ENCODE measurements around the gene B3GNT2. TPM values are rescaled to one million over a fixed set of nuclear protein-coding genes. Genes with fewer than 3 reads are reported as not detected.

Gene B3GNT2
- total and polyA plus RNA-seq, 2 experiments from 2014 or later, result 8.9 to 15.9 TPM

DNA sequence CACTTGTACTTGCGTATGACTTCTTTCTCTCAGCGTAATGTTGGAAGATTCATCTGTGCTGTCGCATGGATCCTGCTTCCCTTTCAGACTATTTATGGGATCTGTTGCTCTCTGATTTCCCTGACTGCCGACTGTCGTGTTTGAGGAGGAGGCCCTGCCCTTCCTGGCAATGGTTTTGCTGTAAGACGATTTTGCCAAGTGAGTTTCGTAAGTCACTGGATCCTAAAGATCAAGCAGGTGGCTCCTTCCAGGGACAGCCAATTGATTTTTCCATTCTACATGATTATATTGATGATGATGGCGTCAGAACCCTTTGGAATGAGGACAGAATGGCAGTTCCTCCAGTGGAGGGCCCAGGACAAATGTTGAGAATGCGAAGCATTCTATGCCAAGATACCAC, 8.7 kb upstream of the B3GNT2 start:
- Histone ChIP-seq H3K27ac (no peak overlapping the region), H3K36me3 (no peaks in the 10 kb centered on the region), H3K4me3 (no peak overlapping the region), H3K27me3 (no peaks in the 10 kb centered on the region), H3K9me3 (ENCODE audit: low read depth) (no peaks in the 10 kb centered on the region), H3K4me1 (ENCODE audit: low read depth) (no peaks in the 10 kb centered on the region)
- DNase-seq (ENCODE audit: low read depth in 1 of 2, low spot score in 1 of 2), result no peak
- no peak for TF ChIP-seq CTCF (IDR thresholded peaks at IDR 0.05; ENCODE audit: low read depth, low read length)

- no peak overlapping the region for H3K4me3 ChIP-seq
- H3K27ac ChIP-seq, result no peak overlapping the region
- no peaks in the 10 kb centered on the region for H3K36me3 ChIP-seq
- H3K27me3 ChIP-seq, result no peaks in the 10 kb centered on the region
- DNase-seq (ENCODE audit: low read depth in 1 of 2, low spot score in 1 of 2), result no peak
- H3K4me1 ChIP-seq (ENCODE audit: low read depth), result no peaks in the 10 kb centered on the region
- no peak for TF ChIP-seq CTCF (IDR thresholded peaks at IDR 0.05; ENCODE audit: low read depth, low read length)
- H3K9me3 ChIP-seq (ENCODE audit: low read depth), result no peaks in the 10 kb centered on the region
Measured at GRCh38 chr2:62188416-62188815, 7.5 kb upstream of the B3GNT2 start.

DNA sequence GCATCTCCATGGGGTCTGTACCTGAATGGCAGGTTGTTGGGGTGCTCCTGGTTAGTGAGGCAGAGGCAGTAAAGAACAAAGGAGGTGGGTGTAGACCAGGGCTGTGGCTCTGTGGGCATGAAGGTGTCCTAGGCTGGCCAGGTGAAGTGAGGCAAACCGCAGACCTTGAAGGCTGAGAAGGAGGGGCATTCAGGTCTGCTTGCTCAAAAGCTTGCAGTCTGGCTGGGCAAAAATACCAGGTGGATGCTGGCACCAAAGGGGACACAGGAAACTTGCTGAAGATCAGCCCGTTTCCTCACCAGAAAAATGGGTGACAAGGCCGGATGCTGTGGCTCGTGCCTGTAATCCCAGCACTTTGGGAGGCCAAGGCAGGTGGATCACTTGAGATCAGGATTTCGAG, 6.7 kb upstream of the B3GNT2 start:
- TF ChIP-seq CTCF (IDR thresholded peaks at IDR 0.05; ENCODE audit: low read depth, low read length), result no peak
- H3K9me3 ChIP-seq (ENCODE audit: low read depth), result no peaks in the 10 kb centered on the region
- DNase-seq (ENCODE audit: low read depth in 1 of 2, low spot score in 1 of 2), result no peak

DNA sequence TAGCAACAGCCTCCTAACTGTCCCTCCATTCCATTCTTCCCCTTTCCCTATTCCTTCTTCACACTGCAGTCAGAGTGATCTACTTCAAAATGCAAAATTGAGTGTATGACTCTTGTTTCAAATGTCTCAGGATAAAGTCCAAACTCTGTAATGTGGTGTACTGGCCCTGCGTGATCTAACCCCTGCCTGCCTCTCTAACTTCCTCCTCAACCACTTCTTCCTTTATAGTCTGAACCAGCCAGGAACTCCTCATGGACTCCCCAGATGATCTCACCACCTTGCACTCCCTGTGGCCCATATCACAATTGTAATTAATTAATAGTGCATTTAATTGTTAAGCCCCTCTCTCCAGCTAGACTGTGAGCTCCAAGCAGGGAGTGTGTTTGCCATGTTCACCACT, 3.1 kb upstream of the B3GNT2 start:
- Histone ChIP-seq H3K36me3 (no peaks in the 10 kb centered on the region), H3K4me1 (ENCODE audit: low read depth) (no peaks in the 10 kb centered on the region), H3K27me3 (no peaks in the 10 kb centered on the region), H3K27ac (no peak overlapping the region), H3K4me3 (no peak overlapping the region), H3K9me3 (ENCODE audit: low read depth) (no peaks in the 10 kb centered on the region)
- no peak for TF ChIP-seq CTCF (IDR thresholded peaks at IDR 0.05; ENCODE audit: low read depth, low read length)
- DNase-seq (ENCODE audit: low read depth in 1 of 2, low spot score in 1 of 2), result no peak

More for the DNA sequence above, 6.7 kb upstream of the B3GNT2 start:
- Histone ChIP-seq H3K27ac (no peak overlapping the region), H3K36me3 (no peaks in the 10 kb centered on the region), H3K4me1 (ENCODE audit: low read depth) (no peaks in the 10 kb centered on the region), H3K27me3 (no peaks in the 10 kb centered on the region), H3K4me3 (no peak overlapping the region)

- Histone ChIP-seq H3K4me3 (no peak overlapping the region), H3K36me3 (no peaks in the 10 kb centered on the region), H3K27ac (no peak overlapping the region), H3K27me3 (no peaks in the 10 kb centered on the region), H3K9me3 (ENCODE audit: low read depth) (no peaks in the 10 kb centered on the region), H3K4me1 (ENCODE audit: low read depth) (peaks cover 5% of the 10 kb centered on the region)
- TF ChIP-seq CTCF (IDR thresholded peaks at IDR 0.05; ENCODE audit: low read depth, low read length), result no peak
- no peak for DNase-seq (ENCODE audit: low read depth in 1 of 2, low spot score in 1 of 2)
Measured at GRCh38 chr2:62194558-62195420, 1.1 kb upstream of the B3GNT2 start.
